BLaER1 treated with 17β-estradiol and CSF1 and Interleukin-3, amounts not matched to agents 10 nM and 100 nM (cell line): Measurements from ENCODE around the gene COQ9.

Source experiments
- H3K27ac ChIP-seq, 11 experiments: shearing (Covaris generic); formaldehyde crosslinking; 2 replicates each; pipeline ENCODE4 v1.8.1; 2022
- H3K27me3 ChIP-seq, 11 experiments: shearing (Covaris generic); formaldehyde crosslinking; 2 replicates each; pipeline ENCODE4 v1.8.1; 2022
- H3K36me3 ChIP-seq, 11 experiments: shearing (Covaris generic); formaldehyde crosslinking; 2 replicates each; pipeline ENCODE4 v1.8.1; 2022
- H3K4me1 ChIP-seq, 10 experiments: shearing (Covaris generic); formaldehyde crosslinking; 2 replicates each; pipeline ENCODE4 v1.8.1; 2022
- H3K4me2 ChIP-seq, 11 experiments: shearing (Covaris generic); formaldehyde crosslinking; 2 replicates each; pipeline ENCODE4 v1.8.1; 2022
- H3K4me3 ChIP-seq, 10 experiments: shearing (Covaris generic); formaldehyde crosslinking; 2 replicates each; pipeline ENCODE4 v1.8.1; 2022
- H3K9ac ChIP-seq, 11 experiments: shearing (Covaris generic); formaldehyde crosslinking; 2 replicates each; pipeline ENCODE4 v1.8.1; 2022
- H3K9me3 ChIP-seq, 11 experiments: shearing (Covaris generic); formaldehyde crosslinking; replicated peaks in 1 of 11; 2 replicates each; pipeline ENCODE4 v1.8.1; 2022
- H4K20me1 ChIP-seq, 11 experiments: shearing (Covaris generic); formaldehyde crosslinking; 2 replicates each; pipeline ENCODE4 v1.8.1; 2022
- Cebpa-rat ChIP-seq, 11 experiments: shearing (Covaris generic); IDR thresholded peaks; 2 replicates each; pipeline ENCODE4 v1.8.1; 2022

Gene COQ9

DNA sequence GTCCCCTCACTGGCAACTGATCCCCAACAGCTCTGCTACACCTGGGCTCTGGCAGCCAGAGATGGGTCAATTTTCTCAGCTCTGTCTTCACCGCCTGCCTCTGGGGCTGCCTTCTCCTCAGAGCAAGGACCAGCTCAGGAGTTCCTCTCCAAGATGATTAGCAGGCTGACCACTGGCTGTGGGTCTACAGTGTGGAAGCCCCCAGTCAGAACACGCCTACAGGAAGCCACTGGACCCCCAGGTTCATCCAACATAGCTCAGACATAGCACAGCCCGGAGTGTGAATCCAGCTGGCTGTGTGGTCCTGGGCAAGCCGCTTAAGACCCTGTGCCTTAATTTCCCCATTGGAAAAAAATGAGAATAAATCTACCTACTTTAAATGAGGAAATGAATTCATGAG lies 34.1 kb downstream of the COQ9 start:
- H3K27ac ChIP-seq, result no peak overlapping the region
- H3K4me2 ChIP-seq, result 0 out of 22 replicates have a peak overlapping the region, but pooled peaks of 1 of the 11 experiments have one; percentile 99
- peaks cover 0 to 10% (median 0%) of the 10 kb centered on the region in 11 experiments; a peak in 1 of 22 replicates for H3K36me3 ChIP-seq
- H3K27me3 ChIP-seq, result no peaks in the 10 kb centered on the region
- no peak overlapping the region for H3K4me3 ChIP-seq
- H3K9me3 ChIP-seq, result no peaks in the 10 kb centered on the region
- peaks cover 0 to 72% (median 27%) of the 10 kb centered on the region in 11 experiments; a peak in 18 of 22 replicates for H4K20me1 ChIP-seq
- no peak for TF ChIP-seq Cebpa-rat (IDR thresholded peaks at IDR 0.05)
- no peak overlapping the region for H3K9ac ChIP-seq
- H3K4me1 ChIP-seq, result peaks cover 49 to 75% (median 60%) of the 10 kb centered on the region in 10 experiments

DNA sequence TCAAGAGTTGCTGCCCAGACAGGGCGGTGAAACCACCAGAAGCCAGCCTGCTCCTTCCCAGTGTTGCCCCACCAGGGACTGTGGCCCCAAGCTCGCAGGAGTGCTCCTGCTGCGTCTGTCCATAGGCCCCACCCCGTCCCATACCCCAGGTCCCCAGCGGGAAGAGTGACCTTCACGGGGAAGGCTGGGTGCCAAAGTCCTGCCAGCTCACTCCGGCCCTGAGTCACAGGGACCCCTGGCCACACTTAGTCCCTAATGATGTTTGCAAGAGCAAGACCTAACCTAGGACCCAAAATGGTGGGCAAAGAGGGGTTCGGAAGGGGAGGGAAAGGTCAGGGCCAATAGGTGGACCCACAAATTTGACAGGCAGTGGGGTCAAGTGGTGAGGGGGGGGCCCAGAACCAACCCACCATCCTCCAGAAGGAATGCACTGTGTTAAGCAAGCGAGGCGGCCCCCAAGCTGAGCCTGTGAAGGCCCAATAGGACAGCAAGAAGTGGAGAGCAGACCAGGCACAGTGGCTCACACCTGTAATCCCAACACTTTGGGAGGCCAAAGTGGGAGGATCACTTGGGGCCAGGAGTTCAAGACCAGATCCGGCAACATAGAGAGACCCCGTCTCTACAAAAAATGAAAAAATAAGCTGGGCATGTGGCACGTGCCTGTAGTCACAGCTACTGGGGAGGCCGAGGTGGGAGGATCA lies 35.7 kb downstream of the COQ9 start:
- no peak overlapping the region for H3K4me3 ChIP-seq
- H3K9me3 ChIP-seq, result no peaks in the 10 kb centered on the region
- TF ChIP-seq Cebpa-rat (IDR thresholded peaks at IDR 0.05), result no peak
- no peak overlapping the region for H3K4me2 ChIP-seq
- no peaks in the 10 kb centered on the region for H3K27me3 ChIP-seq
- peaks cover 37 to 69% (median 54%) of the 10 kb centered on the region in 10 experiments for H3K4me1 ChIP-seq
- H4K20me1 ChIP-seq, result peaks cover 0 to 56% (median 13%) of the 10 kb centered on the region in 11 experiments; a peak in 17 of 22 replicates
- H3K27ac ChIP-seq, result no peak overlapping the region
- H3K36me3 ChIP-seq, result 0 out of 22 replicates have a peak, but pooled peaks cover 0 to 1% (median 0%) of the 10 kb centered on the region in 11 experiments
- H3K9ac ChIP-seq, result no peak overlapping the region

DNA sequence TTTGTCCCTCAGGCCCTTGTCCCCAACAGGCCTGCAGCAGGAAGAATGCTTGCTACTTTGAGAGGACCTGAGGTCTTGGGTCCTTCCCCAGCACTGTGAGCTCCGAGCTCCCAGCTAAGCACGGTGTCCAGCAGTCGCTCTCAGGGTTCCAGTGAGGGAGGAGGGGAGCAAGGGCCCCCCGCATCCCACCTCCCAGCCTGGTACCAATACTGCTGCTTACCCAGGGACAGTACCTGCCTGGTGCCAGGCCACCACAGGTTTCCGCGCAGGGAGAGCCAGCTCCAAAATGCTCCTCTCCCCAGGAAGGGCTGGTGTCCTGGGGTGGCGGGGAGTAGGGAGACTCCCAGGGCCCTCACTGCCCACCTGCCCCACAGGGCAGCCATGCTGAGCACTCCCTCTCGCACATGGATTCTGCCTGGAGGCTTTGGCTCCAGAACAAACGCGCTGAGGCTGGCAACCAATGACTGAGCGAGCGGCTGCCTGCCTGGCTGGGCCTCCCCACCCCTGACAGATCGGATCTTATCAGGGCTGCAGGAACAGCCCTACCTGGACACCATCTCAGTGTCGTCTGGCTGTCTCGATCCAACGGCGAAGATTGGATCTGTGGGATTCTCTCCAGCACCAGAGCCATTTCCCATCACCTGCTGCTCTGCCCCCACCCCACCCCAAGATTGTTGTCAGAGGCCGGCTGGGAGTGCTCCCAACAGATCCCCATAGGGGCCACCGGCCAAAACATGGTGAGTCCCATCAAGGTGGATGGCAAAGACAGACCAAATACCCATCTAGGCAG lies 36.6 kb downstream of the COQ9 start:
- Histone ChIP-seq H3K4me3 (no peak overlapping the region), H3K27ac (no peak overlapping the region), H3K36me3 (no peaks in the 10 kb centered on the region), H3K4me1 (peaks cover 28 to 60% (median 45%) of the 10 kb centered on the region in 10 experiments), H3K4me2 (peak overlapping the region in 4 of 11 experiments; percentile 91 to 99 (median 96); a peak in 3 of 22 replicates), H4K20me1 (peaks cover 0 to 50% (median 7%) of the 10 kb centered on the region in 11 experiments; a peak in 8 of 22 replicates), H3K9me3 (peaks cover 0 to 3% (median under 1%) of the 10 kb centered on the region in 11 experiments; a peak in 9 of 22 replicates), H3K27me3 (no peaks in the 10 kb centered on the region), H3K9ac (no peak overlapping the region)
- no peak for TF ChIP-seq Cebpa-rat (IDR thresholded peaks at IDR 0.05)

DNA sequence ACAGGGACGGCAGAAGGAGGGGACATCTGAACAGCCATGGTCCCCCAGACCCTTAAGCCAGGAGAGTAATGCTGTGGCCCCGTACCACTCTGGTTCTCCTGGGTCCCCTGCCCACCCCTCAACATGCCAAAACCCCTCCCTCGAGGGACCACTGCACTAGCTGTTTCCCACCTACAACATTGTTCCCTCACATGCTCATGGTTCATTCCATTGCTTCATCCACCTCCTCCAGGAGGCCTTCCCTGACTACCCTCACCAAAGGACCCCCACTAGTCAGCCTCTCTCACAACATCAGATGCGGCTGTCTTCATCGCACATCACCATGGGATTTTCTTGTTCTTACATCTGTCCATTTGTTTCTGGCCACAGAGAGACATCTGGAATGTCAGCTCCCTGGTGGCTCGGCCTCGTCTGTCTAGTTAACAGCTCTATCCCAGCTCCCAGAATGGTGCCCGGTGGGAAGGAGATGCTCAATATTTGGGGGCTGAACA lies 37.3 kb downstream of the COQ9 start:
- Histone ChIP-seq H3K27ac (no peak overlapping the region), H3K9ac (peak overlapping the region in 2 of 11 experiments; percentile 83 to 84; a peak in 2 of 22 replicates), H3K9me3 (peaks cover 4 to 10% (median 7%) of the 10 kb centered on the region in 11 experiments; a peak in 21 of 22 replicates), H4K20me1 (peaks cover 0 to 50% (median 7%) of the 10 kb centered on the region in 11 experiments; a peak in 8 of 22 replicates), H3K4me2 (peak overlapping the region in 8 of 11 experiments; percentile 91 to 99 (median 96); a peak in 14 of 22 replicates), H3K4me1 (peaks cover 22 to 54% (median 38%) of the 10 kb centered on the region in 10 experiments), H3K4me3 (peak overlapping the region in 3 of 10 experiments; percentile 94 to 96 (median 94); a peak in 3 of 20 replicates), H3K36me3 (no peaks in the 10 kb centered on the region), H3K27me3 (no peaks in the 10 kb centered on the region)
- no peak for TF ChIP-seq Cebpa-rat (IDR thresholded peaks at IDR 0.05)

DNA sequence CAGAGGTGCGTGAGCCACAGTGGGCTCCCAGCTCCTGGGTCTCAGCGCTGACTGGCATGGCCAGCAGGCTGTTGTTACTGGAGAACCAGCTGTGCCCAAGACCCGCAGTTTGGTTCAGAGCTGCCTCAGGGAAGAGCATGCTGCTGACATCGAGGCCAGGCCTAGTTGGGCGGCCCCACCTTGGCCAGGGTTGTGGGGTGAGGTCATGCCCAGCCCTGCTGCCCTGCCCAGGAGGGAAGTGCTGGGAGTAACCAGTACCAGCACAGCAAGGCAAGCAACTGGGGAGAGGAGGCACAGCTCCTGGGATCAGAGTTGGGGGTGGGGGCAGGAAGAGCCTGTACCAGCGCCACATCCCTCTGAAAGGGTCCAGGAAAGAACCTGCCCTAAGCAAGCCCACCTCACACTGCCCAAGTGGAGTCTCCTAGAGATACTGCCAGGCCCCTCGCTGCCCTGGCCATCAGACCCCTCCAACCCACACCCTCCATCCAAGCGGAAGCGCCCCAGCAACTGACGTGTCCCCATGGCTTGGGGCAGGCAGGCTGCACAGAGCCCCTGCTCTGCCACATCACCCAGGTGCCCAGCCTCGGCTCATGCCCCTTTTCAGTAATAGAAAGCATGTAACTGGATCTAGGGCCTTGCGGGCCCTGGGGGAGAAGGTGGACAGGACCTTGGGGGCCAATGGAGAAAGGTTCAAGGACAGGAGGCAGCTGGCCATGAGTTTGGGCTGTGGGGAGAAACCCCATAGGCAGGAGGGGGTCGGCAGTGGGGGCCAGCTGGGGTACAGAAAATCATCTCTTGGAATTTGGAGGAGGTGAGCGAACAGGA lies 38.0 kb downstream of the COQ9 start:
- H3K9me3 ChIP-seq, result peaks cover 5 to 14% (median 11%) of the 10 kb centered on the region in 11 experiments; a peak in 21 of 22 replicates
- H3K4me3 ChIP-seq, result peak overlapping the region; percentile 69 to 96 (median 84)
- peaks cover 0 to 45% (median 7%) of the 10 kb centered on the region in 11 experiments; a peak in 8 of 22 replicates for H4K20me1 ChIP-seq
- H3K4me1 ChIP-seq, result peaks cover 15 to 46% (median 31%) of the 10 kb centered on the region in 10 experiments
- no peaks in the 10 kb centered on the region for H3K36me3 ChIP-seq
- H3K27ac ChIP-seq, result peak overlapping the region in 10 of 11 experiments; percentile 57 to 77 (median 70); a peak in 20 of 22 replicates
- peak overlapping the region; percentile 91 to 99 (median 98) for H3K4me2 ChIP-seq
- peak overlapping the region; percentile 79 to 86 (median 82) for H3K9ac ChIP-seq
- no peak for TF ChIP-seq Cebpa-rat (IDR thresholded peaks at IDR 0.05)
- no peaks in the 10 kb centered on the region for H3K27me3 ChIP-seq

DNA sequence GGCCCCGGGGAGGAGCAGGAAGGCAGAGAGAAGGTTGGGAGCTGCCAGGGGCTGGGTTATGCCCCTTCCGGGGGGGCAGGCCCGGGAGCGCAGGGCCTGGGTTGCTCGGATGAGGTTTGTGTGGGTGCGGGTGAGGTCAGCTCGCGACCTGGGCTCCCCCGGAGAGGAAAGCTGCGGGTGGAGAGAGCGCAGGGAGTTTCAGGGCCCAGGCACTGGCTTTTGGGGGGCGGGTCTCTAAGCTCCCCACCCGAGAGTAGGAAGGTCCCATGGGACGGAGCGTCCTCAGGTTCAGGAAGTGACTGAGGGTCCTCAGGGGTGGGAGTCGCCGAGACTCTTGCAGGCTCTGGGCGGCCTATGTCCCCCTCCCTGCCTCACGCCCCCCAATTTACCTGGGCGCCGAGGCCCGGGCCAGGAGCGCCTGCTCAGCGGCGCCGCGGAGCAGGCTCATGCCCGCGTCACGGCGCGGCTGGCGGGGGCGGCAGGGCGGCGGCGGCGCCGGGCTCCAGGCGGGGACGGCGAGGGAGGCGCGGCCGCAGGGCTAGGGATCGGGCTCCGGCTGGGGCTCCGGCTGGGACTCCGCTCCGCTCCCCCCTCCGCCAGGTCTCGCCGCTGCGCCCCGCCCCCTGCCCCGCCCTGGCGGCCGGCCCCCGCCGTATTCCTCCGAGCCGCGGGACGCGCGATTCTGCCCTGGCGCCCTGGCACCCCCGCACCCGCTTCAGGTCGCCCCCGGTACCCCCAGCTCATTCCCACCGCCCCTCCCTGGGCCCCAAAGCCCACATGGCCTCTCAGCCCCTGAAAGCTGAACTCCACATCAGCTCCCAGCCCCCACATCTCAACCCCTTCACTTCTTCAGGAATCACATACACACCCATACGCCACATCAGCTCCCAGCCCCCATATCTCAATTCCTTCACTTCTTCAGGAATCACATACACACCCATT lies 38.9 kb downstream of the COQ9 start, which contains the start of gene DOK4:
Gene DOK4, minus strand, starts transcription at position 578 of the 942 bp plus-strand sequence. CDS start 6,986 bp downstream, outside the sequence.
- Histone ChIP-seq H3K4me1 (peaks cover 15 to 37% (median 25%) of the 10 kb centered on the region in 10 experiments), H3K27me3 (no peaks in the 10 kb centered on the region), H3K9me3 (peaks cover 5 to 14% (median 11%) of the 10 kb centered on the region in 11 experiments; a peak in 21 of 22 replicates), H3K9ac (peak within 1 kb of the TSS; percentile 79 to 86 (median 82)), H4K20me1 (peaks cover 0 to 36% (median 7%) of the 10 kb centered on the region in 11 experiments; a peak in 8 of 22 replicates), H3K27ac (peak within 1 kb of the TSS; percentile 9 to 77 (median 69); a peak in 21 of 22 replicates), H3K4me3 (peak within 1 kb of the TSS; percentile 69 to 96 (median 84)), H3K36me3 (no peaks in the 10 kb centered on the region), H3K4me2 (peak within 1 kb of the TSS; percentile 91 to 99 (median 98))
- no peak for TF ChIP-seq Cebpa-rat (IDR thresholded peaks at IDR 0.05)
